Chondrocyte (in vitro differentiated cells): ENCODE data around the gene RAD51B. TPM values are rescaled to one million over a fixed set of nuclear protein-coding genes. Genes with fewer than 3 reads are reported as not detected.

Source experiments
- DNase-seq: peaks from one replicate; pipeline ENCODE4 v3.0.0; 2021; ENCODE audit warnings: mixed read lengths, low spot score
- H3K27ac Mint-ChIP-seq: one replicate; pipeline ENCODE4 v1.8.0; 2021; ENCODE audit warnings: mild to moderate bottlenecking, moderate library complexity, mixed read lengths; ENCODE audit not compliant: unreplicated experiment
- H3K27me3 Mint-ChIP-seq: 2 replicates; pipeline ENCODE4 v1.8.0; 2021; ENCODE audit warnings: low read depth, mixed read lengths
- H3K36me3 Mint-ChIP-seq: 2 replicates; pipeline ENCODE4 v1.8.0; 2021; ENCODE audit warnings: low read depth, mixed read lengths
- H3K4me1 Mint-ChIP-seq: 2 replicates; pipeline ENCODE4 v1.8.0; 2021; ENCODE audit warnings: low read depth, mild to moderate bottlenecking, mixed read lengths
- H3K4me3 Mint-ChIP-seq: one replicate; pipeline ENCODE4 v1.8.0; 2021; ENCODE audit warnings: mild to moderate bottlenecking, moderate library complexity, mixed read lengths; ENCODE audit not compliant: unreplicated experiment
- H3K9me3 Mint-ChIP-seq: 2 replicates; pipeline ENCODE4 v1.8.0; 2021; ENCODE audit warnings: low read depth, mixed read lengths
- CTCF ChIP-seq: fragments of 200-600 bp; sonication (generic); IDR thresholded peaks from 2 replicates; pipeline ENCODE4 v1.5.0; 2021; ENCODE audit warnings: antibody characterized with exemption, mild to moderate bottlenecking, moderate library complexity
- total RNA-seq: library from RNA; stranded (reverse); gene quantifications from 3 replicates; pipeline ENCODE4 v1.2.1, GENCODE V29; 2021

Gene RAD51B
- total RNA-seq, 1 donor from 2014 or later, result 8.2 TPM

GRCh38 chr14:68397822-68398221, 578.2 kb downstream of the RAD51B start:
- Mint-ChIP-seq H3K27ac (peak overlapping the region; percentile 74), H3K27me3 (no peaks in the 10 kb centered on the region), H3K4me1 (peaks cover 86% of the 10 kb centered on the region), H3K9me3 (no peaks in the 10 kb centered on the region), H3K4me3 (no peak overlapping the region), H3K36me3 (no peaks in the 10 kb centered on the region)
- no peak for TF ChIP-seq CTCF
- no peak for DNase-seq

GRCh38 chr14:68398370-68398769, 578.8 kb downstream of the RAD51B start:
- Mint-ChIP-seq H3K4me3 (no peak overlapping the region), H3K9me3 (no peaks in the 10 kb centered on the region), H3K4me1 (peaks cover 86% of the 10 kb centered on the region), H3K27me3 (no peaks in the 10 kb centered on the region), H3K27ac (no peak overlapping the region), H3K36me3 (no peaks in the 10 kb centered on the region)
- TF ChIP-seq CTCF, result no peak
- DNase-seq, result no peak

- no peak overlapping the region for H3K4me3 Mint-ChIP-seq
- H3K27ac Mint-ChIP-seq, result peak overlapping the region; percentile 27
- no peaks in the 10 kb centered on the region for H3K27me3 Mint-ChIP-seq
- no peak for TF ChIP-seq CTCF
- peaks cover 76% of the 10 kb centered on the region for H3K4me1 Mint-ChIP-seq
- no peaks in the 10 kb centered on the region for H3K36me3 Mint-ChIP-seq
- DNase-seq, result no peak
- no peaks in the 10 kb centered on the region for H3K9me3 Mint-ChIP-seq
Observed at GRCh38 chr14:68399971-68400370, 580.4 kb downstream of the RAD51B start.

- no peak for TF ChIP-seq CTCF
- H3K36me3 Mint-ChIP-seq, result no peaks in the 10 kb centered on the region
- no peak for DNase-seq
Observed at GRCh38 chr14:68401317-68401716, 581.7 kb downstream of the RAD51B start.

GRCh38 chr14:68401855-68402254, 582.3 kb downstream of the RAD51B start:
- H3K27ac Mint-ChIP-seq, result no peak overlapping the region

More at GRCh38 chr14:68401317-68401716, 581.7 kb downstream of the RAD51B start:
- Mint-ChIP-seq H3K9me3 (no peaks in the 10 kb centered on the region), H3K4me3 (no peak overlapping the region), H3K4me1 (peaks cover 62% of the 10 kb centered on the region), H3K27me3 (no peaks in the 10 kb centered on the region), H3K27ac (peak overlapping the region; percentile 86)

More at GRCh38 chr14:68401855-68402254, 582.3 kb downstream of the RAD51B start:
- no peak overlapping the region for H3K4me3 Mint-ChIP-seq
- TF ChIP-seq CTCF, result no peak
- H3K9me3 Mint-ChIP-seq, result no peaks in the 10 kb centered on the region
- H3K27me3 Mint-ChIP-seq, result no peaks in the 10 kb centered on the region
- H3K36me3 Mint-ChIP-seq, result no peaks in the 10 kb centered on the region
- no peak for DNase-seq
- H3K4me1 Mint-ChIP-seq, result peaks cover 57% of the 10 kb centered on the region
